GM12872 (cell line): ENCODE data around the gene DNMT3L.

Source experiments
- CTCF ChIP-seq: IDR thresholded peaks from 3 replicates; pipeline ENCODE4 v1.5.1; 2011; ENCODE audit warnings: low read depth, mild to moderate bottlenecking, low read length, moderate library complexity; ENCODE audit not compliant: insufficient read depth

Gene DNMT3L

DNA sequence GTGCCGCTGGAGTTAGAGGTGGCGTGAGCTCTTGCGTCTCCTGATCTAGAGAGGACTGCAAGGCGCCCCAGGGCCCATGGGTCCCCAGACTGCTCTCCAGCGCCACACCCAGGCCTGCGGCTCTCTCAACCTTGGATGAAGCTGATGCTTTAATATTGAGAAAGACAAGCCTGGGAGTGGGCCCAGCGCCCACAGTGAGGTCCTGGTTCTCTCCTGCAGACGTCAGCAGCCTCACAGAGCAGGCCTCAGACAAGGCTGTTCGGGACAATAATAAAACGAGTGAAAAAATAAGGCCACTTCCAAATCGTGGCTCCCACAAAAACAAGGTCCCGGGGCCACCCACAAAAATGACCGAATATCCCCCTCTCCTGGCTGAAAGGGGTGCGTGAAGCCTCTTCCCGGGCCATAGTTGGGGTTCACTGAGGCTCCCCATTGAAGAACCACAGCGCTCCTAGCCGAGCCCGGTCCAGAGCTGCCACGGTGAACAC is 6.0 kb upstream of the DNMT3L start:
- peak; percentile 29; the same call in 2 of the 3 replicates for TF ChIP-seq CTCF

GRCh38 chr21:44265734-44266270 is 4.1 kb upstream of the DNMT3L start:
- TF ChIP-seq CTCF = no peak

- TF ChIP-seq CTCF = no peak
These were observed 2.1 kb upstream of the DNMT3L start for GRCh38 chr21:44263768-44264167.

DNA sequence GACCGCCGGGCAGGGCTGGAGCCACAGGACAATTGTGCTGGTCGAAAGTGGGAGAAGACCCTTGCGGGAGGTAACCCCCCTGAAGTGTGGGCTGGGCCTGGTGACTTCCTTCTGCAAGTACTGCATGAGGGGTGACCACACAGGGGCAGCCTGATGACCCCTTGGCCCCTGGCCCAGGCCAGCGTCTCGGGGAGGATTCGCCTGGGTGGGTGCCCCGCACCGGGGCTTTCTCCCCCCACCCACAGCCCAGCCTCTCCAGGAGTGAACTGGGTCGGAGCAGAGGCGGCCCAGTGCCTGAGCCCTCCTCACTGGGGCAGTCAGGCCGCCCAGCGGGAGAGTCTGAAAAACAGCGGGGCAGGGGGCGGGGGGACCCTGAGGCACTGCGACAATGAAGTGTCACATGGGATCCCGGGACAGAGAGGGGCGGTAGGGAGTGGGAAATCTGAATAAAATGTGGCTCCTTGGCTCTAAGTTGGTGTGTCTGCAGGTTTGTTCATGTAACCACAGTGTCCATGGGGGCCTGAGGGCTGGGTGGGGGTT is 1.6 kb upstream of the DNMT3L start:
- TF ChIP-seq CTCF = no peak

GRCh38 chr21:44262338-44263056 is 800 bp upstream of the DNMT3L start:
- TF ChIP-seq CTCF = no peak

GRCh38 chr21:44260791-44261631 is 686 bp downstream of the DNMT3L start:
- TF ChIP-seq CTCF = no peak

GRCh38 chr21:44260066-44260465 is 1.6 kb downstream of the DNMT3L start:
- TF ChIP-seq CTCF = no peak
